H1 (cell line): Measurements from ENCODE around the gene ASB13. TPM values are rescaled to one million over a fixed set of nuclear protein-coding genes. Genes with fewer than 3 reads are reported as not detected.

Experiments used
- CTCF ChIA-PET: fragments of 300-600 bp; sonication (Branson Sonifier 250); formaldehyde crosslinking; loops from one replicate; lab custom pipeline; 2021; ENCODE audit not compliant: partially characterized antibody; lab: Charles Lee
- POLR2A ChIA-PET: fragments of 300-600 bp; sonication (Branson Sonifier 250); formaldehyde crosslinking; loops from one replicate; lab custom pipeline; 2021; ENCODE audit warnings: inconsistent platforms; ENCODE audit not compliant: partially characterized antibody; lab: Charles Lee
- DNase-seq, 2 experiments: peaks; one replicate each; pipeline versions ENCODE4 v3.0.0 to v3.0.0-alpha.2; 2010 to 2022; ENCODE audit warnings: low spot score in 2 of 2, low read depth in 1 of 2, mixed read lengths in 1 of 2
- FAIRE-seq: peaks from 2 replicates; lab custom pipeline; 2011; peaks lifted over from hg19 to GRCh38; lab: Jason Lieb, UNC
- H2AFZ ChIP-seq: 2 replicates; pipeline ENCODE4 v1.8.1; 2012; ENCODE audit warnings: low read length, inconsistent platforms
- H2AK5ac ChIP-seq: 2 replicates; pipeline ENCODE4 v1.6.1; 2013; ENCODE audit warnings: low read depth, low read length
- H2BK120ac ChIP-seq: replicated peaks from 2 replicates; pipeline ENCODE3; 2013; ENCODE audit warnings: low read depth, low read length, inconsistent platforms
- H2BK12ac ChIP-seq: 2 replicates; pipeline ENCODE4 v1.6.1; 2013; ENCODE audit warnings: low read depth, low read length
- H2BK15ac ChIP-seq: 2 replicates; pipeline ENCODE4 v1.6.1; 2013; ENCODE audit warnings: low read length
- H2BK20ac ChIP-seq: 2 replicates; pipeline ENCODE4 v1.6.1; 2013; ENCODE audit warnings: low read length
- H2BK5ac ChIP-seq: 2 replicates; pipeline ENCODE4 v1.6.1; 2013; ENCODE audit warnings: low read depth, low read length
- H3K14ac ChIP-seq: 2 replicates; pipeline ENCODE4 v1.6.1; 2013; ENCODE audit warnings: inconsistent platforms; ENCODE audit not compliant: insufficient read length
- H3K18ac ChIP-seq: 2 replicates; pipeline ENCODE4 v1.6.1; 2013; ENCODE audit warnings: low read length; ENCODE audit errors: extremely low read depth
- H3K23ac ChIP-seq: 2 replicates; pipeline ENCODE4 v1.6.1; 2013; ENCODE audit warnings: inconsistent platforms; ENCODE audit not compliant: insufficient read length
- H3K23me2 ChIP-seq: 2 replicates; pipeline ENCODE4 v1.6.1; 2013; ENCODE audit warnings: low read depth, low read length
- H3K27ac ChIP-seq: 2 replicates; pipeline ENCODE4 v1.6.1; 2011; ENCODE audit warnings: low read depth, low read length, inconsistent platforms
- H3K27me3 ChIP-seq, 4 experiments: replicated peaks in 1 of 4; 1 replicate in 1 of 4; 2 replicates in 3 of 4; pipeline versions ENCODE4 v1.6.1 to v1.8.1; 2011 to 2013; ENCODE audit warnings: low read length in 3 of 4, mild to moderate bottlenecking in 3 of 4, inconsistent platforms in 2 of 4, mixed read lengths in 2 of 4, moderate library complexity in 1 of 4; ENCODE audit not compliant: control insufficient read depth in 3 of 4, insufficient read depth in 3 of 4; ENCODE audit errors: extremely low read depth in 1 of 4
- H3K36me3 ChIP-seq, 4 experiments: 2 replicates each; pipeline versions ENCODE4 v1.6.1 to v1.8.1; 2011 to 2013; ENCODE audit warnings: mild to moderate bottlenecking in 4 of 4, low read length in 3 of 4, moderate library complexity in 2 of 4, control low read depth in 1 of 4, inconsistent platforms in 1 of 4; ENCODE audit not compliant: insufficient read depth in 4 of 4, control insufficient read depth in 2 of 4
- H3K4ac ChIP-seq: replicated peaks from 2 replicates; pipeline ENCODE3; 2013; ENCODE audit warnings: low read length, low read depth, mixed read lengths, inconsistent platforms; ENCODE audit not compliant: insufficient read length
- H3K4me1 ChIP-seq, 4 experiments: replicated peaks in 1 of 4; 1 replicate in 1 of 4; 2 replicates in 3 of 4; pipeline versions ENCODE4 v1.6.1 to v1.8.1; 2011 to 2013; ENCODE audit warnings: low read length in 3 of 4, inconsistent platforms in 2 of 4, mixed read lengths in 1 of 4; ENCODE audit not compliant: insufficient read depth in 4 of 4, control insufficient read depth in 3 of 4
- H3K4me2 ChIP-seq, 2 experiments: 2 replicates each; pipeline versions ENCODE4 v1.6.1 to v1.8.1; 2011 to 2013; ENCODE audit warnings: low read depth in 2 of 2, low read length in 2 of 2, control low read depth in 1 of 2, inconsistent platforms in 1 of 2, mild to moderate bottlenecking in 1 of 2; ENCODE audit not compliant: insufficient read depth in 1 of 2
- H3K4me3 ChIP-seq, 4 experiments: fragments of 200-600, 300-600 bp in 1 of 4; sonication (generic), shearing (Covaris generic), sonication (Bioruptor Twin) in 1 of 4; 2 replicates each; pipeline versions ENCODE4 v1.5.1 to v1.8.1; 2011 to 2016; ENCODE audit warnings: low read length in 4 of 4, low read depth in 3 of 4, control low read depth in 2 of 4, inconsistent platforms in 2 of 4, mild to moderate bottlenecking in 2 of 4, mixed read lengths in 1 of 4, moderate library complexity in 1 of 4; ENCODE audit not compliant: insufficient read depth in 2 of 4; ENCODE audit errors: extremely low read depth in 1 of 4
- H3K56ac ChIP-seq: replicated peaks from 2 replicates; pipeline ENCODE3; 2013; ENCODE audit warnings: low read depth, mild to moderate bottlenecking, mixed read lengths, low read length, inconsistent platforms; ENCODE audit not compliant: insufficient read length
- H3K79me1 ChIP-seq: 2 replicates; pipeline ENCODE4 v1.6.1; 2013; ENCODE audit warnings: low read depth, low read length, control low read depth
- H3K79me2 ChIP-seq, 2 experiments: 2 replicates each; pipeline versions ENCODE4 v1.6.1 to v1.8.1; 2012 to 2013; ENCODE audit warnings: low read length in 2 of 2, mild to moderate bottlenecking in 2 of 2, inconsistent platforms in 1 of 2; ENCODE audit not compliant: insufficient read depth in 2 of 2, control insufficient read depth in 1 of 2
- H3K9ac ChIP-seq, 4 experiments: replicated peaks in 1 of 4; 1 replicate in 1 of 4; 2 replicates in 3 of 4; pipeline versions ENCODE4 v1.6.1 to v1.8.1; 2011 to 2013; ENCODE audit warnings: low read depth in 3 of 4, low read length in 3 of 4, control low read depth in 2 of 4, mild to moderate bottlenecking in 2 of 4, moderate library complexity in 2 of 4, inconsistent platforms in 1 of 4; ENCODE audit errors: extremely low read depth in 1 of 4
- H3K9me3 ChIP-seq, 2 experiments: 2 replicates each; pipeline versions ENCODE4 v1.6.1 to v1.8.1; 2012 to 2013; ENCODE audit warnings: mild to moderate bottlenecking in 2 of 2, moderate library complexity in 2 of 2, control low read depth in 1 of 2, inconsistent platforms in 1 of 2, low read depth in 1 of 2, low read length in 1 of 2, mixed read lengths in 1 of 2; ENCODE audit not compliant: insufficient read depth in 2 of 2
- H4K20me1 ChIP-seq, 2 experiments: replicated peaks in 1 of 2; 2 replicates each; pipeline versions ENCODE3 to v1.8.1; 2011 to 2013; ENCODE audit warnings: inconsistent platforms in 2 of 2, low read length in 2 of 2, mild to moderate bottlenecking in 1 of 2; ENCODE audit not compliant: insufficient read depth in 2 of 2, control insufficient read depth in 1 of 2
- H4K5ac ChIP-seq: 2 replicates; pipeline ENCODE4 v1.6.1; 2013; ENCODE audit warnings: low read length, low read depth, mixed read lengths, inconsistent platforms; ENCODE audit not compliant: insufficient read length
- H4K8ac ChIP-seq: 2 replicates; pipeline ENCODE4 v1.8.0; 2013; ENCODE audit warnings: mild to moderate bottlenecking, moderate library complexity, low read length, inconsistent platforms; ENCODE audit not compliant: insufficient read depth; ENCODE audit errors: extremely low read depth
- H4K91ac ChIP-seq: replicated peaks from 2 replicates; pipeline ENCODE3; 2013; ENCODE audit warnings: low read length, mixed read lengths, inconsistent platforms; ENCODE audit not compliant: insufficient read length
- BRCA1 ChIP-seq: IDR thresholded peaks from 2 replicates; pipeline ENCODE4 v1.6.1; 2012; ENCODE audit warnings: low read depth, low read length, improper control_type of control experiment
- CBX8 ChIP-seq: fragments of 300-800, 300-1000 bp; sonication (generic); IDR thresholded peaks from 2 replicates; pipeline ENCODE4 v1.7.1; 2016; ENCODE audit warnings: low read depth, low read length, borderline replicate concordance
- CEBPB ChIP-seq: IDR thresholded peaks from 2 replicates; pipeline ENCODE4 v1.6.1; 2012; ENCODE audit warnings: low read depth, low read length
- POLR2A ChIP-seq, 2 experiments: IDR thresholded peaks; 1 replicate in 1 of 2; 2 replicates in 1 of 2; pipeline ENCODE4 v1.6.1; 2011; ENCODE audit warnings: low read depth in 2 of 2, low read length in 2 of 2, mild to moderate bottlenecking in 2 of 2; ENCODE audit errors: control extremely low read depth in 1 of 2
- POLR2AphosphoS5 ChIP-seq: IDR thresholded peaks from 2 replicates; pipeline ENCODE4 v1.6.1; 2011; ENCODE audit warnings: low read depth, low read length
- RFX5 ChIP-seq: IDR thresholded peaks from 2 replicates; pipeline ENCODE4 v1.6.1; 2011; ENCODE audit warnings: low read depth, low read length, improper control_type of control experiment, borderline replicate concordance
- SAP30 ChIP-seq: fragments of 300-600 bp; sonication (generic); IDR thresholded peaks from 2 replicates; pipeline ENCODE4 v1.7.1; 2012; ENCODE audit warnings: low read length, moderate library complexity, mild to moderate bottlenecking, inconsistent platforms; ENCODE audit not compliant: insufficient read depth, insufficient replicate concordance
- SP4 ChIP-seq: IDR thresholded peaks from 2 replicates; pipeline ENCODE4 v1.6.1; 2012; ENCODE audit warnings: low read length, inconsistent platforms
- TCF12 ChIP-seq: IDR thresholded peaks from 2 replicates; pipeline ENCODE4 v1.6.1; 2011; ENCODE audit warnings: low read depth, mild to moderate bottlenecking, low read length
- WGBS, 2 experiments: shearing (Covaris generic) in 1 of 2; methylation state at CpG; one replicate each; pipeline versions ENCODE4 v1.1.6 to v1.1.7; 2013 to 2015; ENCODE audit warnings: low lambda C conversion rate in 2 of 2, mixed read lengths in 2 of 2, inconsistent platforms in 1 of 2, low coverage in 1 of 2, missing lambda C conversion rate in 1 of 2; ENCODE audit not compliant: insufficient replicate concordance in 2 of 2, insufficient coverage in 1 of 2, insufficient read length in 1 of 2; ENCODE audit errors: extremely low coverage in 1 of 2, missing lambda C conversion rate in 1 of 2; 5-methylcytosine and 5-hydroxymethylcytosine counted together
- polyA plus RNA-seq, 7 experiments: library from polyadenylated mRNA; depleted of rRNA in 3 of 7; stranded (reverse) in 5 of 7; unstranded in 2 of 7; fragments of >200 nt in 5 of 7; fragments of 200-250 nt in 2 of 7; gene quantifications; 1 replicate in 5 of 7; 2 replicates in 1 of 7; 4 replicates in 1 of 7; pipeline versions ENCODE4 v1.2.1 to v1.2.3, GENCODE V29; 2011 to 2013; ENCODE audit warnings: missing spikeins in 2 of 7, mixed read lengths in 2 of 7
- total RNA-seq: library from RNA; stranded (reverse); fragmentation: NEBNext Ultra II Directional; extraction: Animal tissue kit (Norgen Biotek cat#: 25700); gene quantifications from 2 replicates; pipeline ENCODE4 v1.2.1, GENCODE V29; 2021
- TF ChIP-seq, protein P1 (sequence below), 3 experiments: IDR thresholded peaks; 1 replicate in 2 of 3; 2 replicates in 1 of 3; pipeline versions ENCODE4 v1.5.1 to v1.6.1; 2011; ENCODE audit warnings: low read length in 3 of 3, mild to moderate bottlenecking in 3 of 3, inconsistent platforms in 2 of 3, low read depth in 1 of 3, moderate library complexity in 1 of 3; ENCODE audit not compliant: insufficient read depth in 1 of 3; ENCODE audit errors: control extremely low read depth in 1 of 3
- TF ChIP-seq, protein P2 (sequence below): IDR thresholded peaks from 2 replicates; pipeline ENCODE4 v1.6.1; 2012; ENCODE audit warnings: low read length, inconsistent platforms

ASB13 gene
- total and polyA plus RNA-seq, 2 of the 8 experiments (the other 6 are each of a cell fraction or from before 2014, with no cell fraction given): 12.3 to 20.2 TPM

DNA sequence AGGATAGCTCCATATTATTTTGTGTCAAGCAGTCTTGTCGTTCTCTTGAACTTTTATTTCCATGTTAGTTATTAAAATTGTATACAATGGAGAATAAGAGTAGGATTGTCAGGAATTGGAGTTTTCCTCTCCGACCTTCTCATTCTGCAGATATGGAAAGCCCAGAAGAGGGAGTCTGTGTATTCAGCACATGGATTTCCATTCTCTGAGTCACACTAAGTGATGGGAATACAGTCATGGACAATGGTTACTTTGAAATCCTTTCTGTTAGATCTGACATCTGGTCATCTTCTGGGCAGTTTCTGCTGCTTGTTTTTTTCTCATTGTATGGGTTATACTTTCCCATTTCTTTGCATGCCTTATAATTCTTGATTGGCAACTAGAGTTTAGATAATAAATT is 13.2 kb upstream of the ASB13 start:
- DNase-seq: no peak
- FAIRE-seq: no peak
- H3K79me2 ChIP-seq: no peaks in the 10 kb centered on the region
- peaks cover 0 to 3% (median 0%) of the 10 kb centered on the region in 4 experiments; a peak in 1 of 7 replicates for H3K4me1 ChIP-seq
- H3K27ac ChIP-seq: no peak overlapping the region
- H3K79me1 ChIP-seq: no peaks in the 10 kb centered on the region
- ChIA-PET POLR2A (no interaction called here), CTCF (interaction anchor here (2.2 kb wide), 1 partner anchor 11 kb away, joined by 11 read pairs; no protein-coding TSS in a partner anchor)
- H3K56ac ChIP-seq: no peak overlapping the region
- H3K23ac ChIP-seq: no peak overlapping the region
- H2BK5ac ChIP-seq: no peak overlapping the region
- 78% methylated on average over 2 of the region's 2 CpGs; no CpG with 5 or more reads in 1 of the 2 experiments for WGBS, 2 experiments
- no peaks in the 10 kb centered on the region for H3K23me2 ChIP-seq
- no peaks in the 10 kb centered on the region for H3K36me3 ChIP-seq
- H2BK20ac ChIP-seq: no peak overlapping the region
- no peak overlapping the region for H3K4me3 ChIP-seq
- H2BK120ac ChIP-seq: no peak overlapping the region
- no peak overlapping the region for H4K5ac ChIP-seq
- no peak overlapping the region for H3K18ac ChIP-seq
- H3K14ac ChIP-seq: no peak overlapping the region
- no peak overlapping the region for H4K8ac ChIP-seq
- no peak overlapping the region for H2AK5ac ChIP-seq
- no peaks in the 10 kb centered on the region for H4K20me1 ChIP-seq
- H3K4ac ChIP-seq: no peak overlapping the region
- no peak overlapping the region for H2AFZ ChIP-seq
- H3K9ac ChIP-seq: no peak overlapping the region
- H4K91ac ChIP-seq: no peak overlapping the region
- no peak overlapping the region for H2BK15ac ChIP-seq
- H3K9me3 ChIP-seq: peaks cover 0 to 3% of the 10 kb centered on the region in 2 experiments; a peak in 1 of 4 replicates
- peaks cover 0 to 19% (median 4%) of the 10 kb centered on the region in 4 experiments; a peak in 4 of 7 replicates for H3K27me3 ChIP-seq
- H3K4me2 ChIP-seq: no peak overlapping the region
- no peak overlapping the region for H2BK12ac ChIP-seq
- TF ChIP-seq, protein P1, sequence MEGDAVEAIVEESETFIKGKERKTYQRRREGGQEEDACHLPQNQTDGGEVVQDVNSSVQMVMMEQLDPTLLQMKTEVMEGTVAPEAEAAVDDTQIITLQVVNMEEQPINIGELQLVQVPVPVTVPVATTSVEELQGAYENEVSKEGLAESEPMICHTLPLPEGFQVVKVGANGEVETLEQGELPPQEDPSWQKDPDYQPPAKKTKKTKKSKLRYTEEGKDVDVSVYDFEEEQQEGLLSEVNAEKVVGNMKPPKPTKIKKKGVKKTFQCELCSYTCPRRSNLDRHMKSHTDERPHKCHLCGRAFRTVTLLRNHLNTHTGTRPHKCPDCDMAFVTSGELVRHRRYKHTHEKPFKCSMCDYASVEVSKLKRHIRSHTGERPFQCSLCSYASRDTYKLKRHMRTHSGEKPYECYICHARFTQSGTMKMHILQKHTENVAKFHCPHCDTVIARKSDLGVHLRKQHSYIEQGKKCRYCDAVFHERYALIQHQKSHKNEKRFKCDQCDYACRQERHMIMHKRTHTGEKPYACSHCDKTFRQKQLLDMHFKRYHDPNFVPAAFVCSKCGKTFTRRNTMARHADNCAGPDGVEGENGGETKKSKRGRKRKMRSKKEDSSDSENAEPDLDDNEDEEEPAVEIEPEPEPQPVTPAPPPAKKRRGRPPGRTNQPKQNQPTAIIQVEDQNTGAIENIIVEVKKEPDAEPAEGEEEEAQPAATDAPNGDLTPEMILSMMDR (IDR thresholded peaks at IDR 0.05; ENCODE audit: control extremely low read depth in 1 of 3, insufficient read depth in 1 of 3, low read depth in 1 of 3, low read length in 3 of 3): no peak
- no peak for TF ChIP-seq SP4
- TF ChIP-seq, protein P2, sequence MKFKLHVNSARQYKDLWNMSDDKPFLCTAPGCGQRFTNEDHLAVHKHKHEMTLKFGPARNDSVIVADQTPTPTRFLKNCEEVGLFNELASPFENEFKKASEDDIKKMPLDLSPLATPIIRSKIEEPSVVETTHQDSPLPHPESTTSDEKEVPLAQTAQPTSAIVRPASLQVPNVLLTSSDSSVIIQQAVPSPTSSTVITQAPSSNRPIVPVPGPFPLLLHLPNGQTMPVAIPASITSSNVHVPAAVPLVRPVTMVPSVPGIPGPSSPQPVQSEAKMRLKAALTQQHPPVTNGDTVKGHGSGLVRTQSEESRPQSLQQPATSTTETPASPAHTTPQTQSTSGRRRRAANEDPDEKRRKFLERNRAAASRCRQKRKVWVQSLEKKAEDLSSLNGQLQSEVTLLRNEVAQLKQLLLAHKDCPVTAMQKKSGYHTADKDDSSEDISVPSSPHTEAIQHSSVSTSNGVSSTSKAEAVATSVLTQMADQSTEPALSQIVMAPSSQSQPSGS: no peak
- no peak for TF ChIP-seq CEBPB
- no peak for TF ChIP-seq TCF12
- TF ChIP-seq BRCA1: no peak
- no peak for TF ChIP-seq RFX5
- no peak for TF ChIP-seq CBX8
- TF ChIP-seq SAP30: no peak
- no peak for TF ChIP-seq POLR2AphosphoS5
- TF ChIP-seq POLR2A (IDR thresholded peaks at IDR 0.05; ENCODE audit: control extremely low read depth in 1 of 2, low read depth in 2 of 2, low read length in 2 of 2): no peak
